NT2/D1 (cell line): Measurements from ENCODE around the gene PPFIA1.
"Not testable (repeated sequence)": the region's sequence is repeated elsewhere in the genome, so short reads cannot be mapped to it uniquely, and the experiment has no call there.

Source experiments
- DNase-seq: peaks from one replicate; pipeline ENCODE4 v3.0.0-alpha.2; 2011; ENCODE audit warnings: low read depth, low spot score
- H3K27me3 ChIP-seq: 2 replicates; pipeline ENCODE4 v1.6.0; 2011; ENCODE audit warnings: mild to moderate bottlenecking; ENCODE audit not compliant: insufficient read length, insufficient read depth
- H3K36me3 ChIP-seq: 2 replicates; pipeline ENCODE4 v1.6.1; 2011; ENCODE audit warnings: mild to moderate bottlenecking, low read length, mixed read lengths; ENCODE audit not compliant: insufficient read depth, insufficient read length
- H3K4me1 ChIP-seq: 2 replicates; pipeline ENCODE4 v1.5.1; 2011; ENCODE audit not compliant: insufficient read depth, insufficient read length
- H3K4me3 ChIP-seq: 2 replicates; pipeline ENCODE4 v1.5.1; 2011; ENCODE audit warnings: low read depth; ENCODE audit not compliant: insufficient read length
- H3K9ac ChIP-seq: 2 replicates; pipeline ENCODE4 v1.6.0; 2011; ENCODE audit warnings: low read depth; ENCODE audit not compliant: insufficient read length
- H3K9me3 ChIP-seq: 2 replicates; pipeline ENCODE4 v1.5.1; 2011; ENCODE audit warnings: mild to moderate bottlenecking, low read length; ENCODE audit not compliant: insufficient read depth
- SUZ12 ChIP-seq: IDR thresholded peaks from 2 replicates; pipeline ENCODE4 v1.6.1; 2011; ENCODE audit not compliant: insufficient read length, insufficient read depth; ENCODE audit errors: extremely low read depth
- YY1 ChIP-seq: IDR thresholded peaks from 2 replicates; pipeline ENCODE4 v1.6.1; 2011; ENCODE audit not compliant: insufficient read length, insufficient read depth
- ZNF274 ChIP-seq: IDR thresholded peaks from 2 replicates; pipeline ENCODE4 v1.6.1; 2011; ENCODE audit warnings: mild to moderate bottlenecking, low read depth, low read length

The PPFIA1 gene

DNA sequence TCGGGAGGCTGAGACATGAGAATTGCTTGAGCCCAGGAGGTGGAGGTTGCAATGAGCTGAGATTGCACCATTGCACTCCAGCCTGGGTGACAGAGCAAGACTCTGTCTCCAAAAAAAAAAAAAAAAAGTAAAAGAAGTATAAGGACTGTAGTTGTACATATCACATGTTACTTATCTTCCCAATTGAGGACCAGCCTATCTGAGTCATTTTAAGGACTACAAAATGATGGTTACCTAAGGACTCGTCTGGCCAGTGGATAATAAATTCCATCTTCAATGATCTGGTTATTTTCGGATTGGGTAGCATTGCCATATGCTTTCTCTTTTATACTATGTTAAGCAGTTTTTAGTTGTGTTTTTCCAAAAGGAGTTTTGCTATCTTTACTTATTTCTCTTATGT lies 55.3 kb downstream of the PPFIA1 start:
- Histone ChIP-seq H3K4me3 (no peak overlapping the region), H3K9me3 (no peaks in the 10 kb centered on the region), H3K4me1 (peaks cover 6% of the 10 kb centered on the region), H3K36me3 (peaks cover 77% of the 10 kb centered on the region), H3K27me3 (no peaks in the 10 kb centered on the region), H3K9ac (no peak overlapping the region)
- TF ChIP-seq YY1 = no peak
- no peak for TF ChIP-seq SUZ12
- no peak for TF ChIP-seq ZNF274
- DNase-seq = no peak

DNA sequence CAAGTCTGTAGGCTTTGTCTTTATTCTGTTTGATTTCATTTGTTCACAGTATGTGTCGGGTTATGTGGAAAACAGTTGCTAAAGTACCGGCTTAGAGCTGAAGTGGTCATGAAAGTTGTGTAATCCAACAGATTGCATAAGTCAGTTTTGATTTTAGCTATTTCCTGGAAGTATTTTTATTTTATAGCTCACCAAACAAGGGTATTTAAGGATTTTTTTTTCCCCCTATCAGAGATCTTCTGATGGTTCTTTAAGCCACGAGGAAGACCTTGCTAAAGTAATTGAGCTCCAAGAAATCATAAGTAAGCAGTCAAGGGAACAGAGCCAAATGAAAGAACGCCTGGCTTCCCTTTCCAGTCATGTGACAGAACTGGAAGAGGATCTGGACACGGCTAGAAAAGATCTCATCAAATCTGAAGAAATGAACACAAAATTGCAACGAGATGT lies 55.9 kb downstream of the PPFIA1 start:
- peaks cover 6% of the 10 kb centered on the region for H3K4me1 ChIP-seq
- TF ChIP-seq YY1 (no peak), SUZ12 (no peak), ZNF274 (no peak)
- H3K9ac ChIP-seq = no peak overlapping the region
- H3K27me3 ChIP-seq = no peaks in the 10 kb centered on the region
- H3K9me3 ChIP-seq = no peaks in the 10 kb centered on the region
- H3K4me3 ChIP-seq = no peak overlapping the region
- DNase-seq = no peak
- peaks cover 77% of the 10 kb centered on the region for H3K36me3 ChIP-seq

DNA sequence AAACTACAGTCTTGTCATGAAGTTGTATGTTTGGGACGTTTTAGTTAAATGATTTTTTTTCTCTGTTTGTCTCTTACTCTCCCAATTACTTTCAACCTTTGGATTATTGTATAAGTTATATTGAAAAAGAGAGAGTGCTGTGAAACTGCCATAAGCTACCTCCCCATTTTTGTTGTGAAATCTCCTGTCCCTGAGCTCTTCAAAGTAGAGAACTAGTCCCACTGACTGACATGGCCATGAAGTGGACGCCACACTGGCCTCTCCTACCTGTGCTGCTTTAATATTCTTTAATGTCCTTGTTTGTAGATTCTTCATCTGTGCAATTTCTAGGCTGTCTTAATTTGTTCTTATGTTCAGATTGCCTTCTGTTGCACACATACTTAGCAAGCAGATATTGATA lies 56.3 kb downstream of the PPFIA1 start:
- DNase-seq = no peak
- TF ChIP-seq ZNF274 = no peak
- no peaks in the 10 kb centered on the region for H3K9me3 ChIP-seq
- H3K27me3 ChIP-seq = no peaks in the 10 kb centered on the region
- H3K4me1 ChIP-seq = peaks cover 6% of the 10 kb centered on the region
- no peak overlapping the region for H3K9ac ChIP-seq
- H3K36me3 ChIP-seq = peaks cover 80% of the 10 kb centered on the region
- H3K4me3 ChIP-seq = no peak overlapping the region

DNA sequence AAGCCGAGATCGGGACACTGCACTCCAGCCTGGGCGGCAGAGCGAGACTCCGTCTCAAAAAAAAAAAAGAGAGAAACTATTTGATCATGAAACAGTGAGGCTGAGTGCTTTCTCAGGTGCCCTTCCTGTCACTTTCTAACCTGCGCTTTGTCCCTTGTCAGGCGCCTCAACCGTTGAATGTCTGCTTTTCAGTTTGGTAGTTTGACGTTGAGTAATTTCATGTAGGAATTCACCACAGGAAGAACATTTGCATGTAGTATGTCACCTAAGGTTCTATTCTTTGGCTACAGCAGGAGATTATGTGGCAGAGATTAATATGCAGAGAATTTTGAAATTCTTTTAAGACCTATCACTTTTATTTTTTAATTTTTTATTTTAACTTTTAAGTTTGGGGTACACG lies 57.2 kb downstream of the PPFIA1 start:
- no peak overlapping the region for H3K9ac ChIP-seq
- no peaks in the 10 kb centered on the region for H3K9me3 ChIP-seq
- TF ChIP-seq SUZ12 = no peak
- TF ChIP-seq ZNF274 = no peak
- TF ChIP-seq YY1 = no peak
- no peak overlapping the region for H3K4me3 ChIP-seq
- peaks cover 81% of the 10 kb centered on the region for H3K36me3 ChIP-seq
- peaks cover 6% of the 10 kb centered on the region for H3K4me1 ChIP-seq
- no peaks in the 10 kb centered on the region for H3K27me3 ChIP-seq
- DNase-seq = no peak

DNA sequence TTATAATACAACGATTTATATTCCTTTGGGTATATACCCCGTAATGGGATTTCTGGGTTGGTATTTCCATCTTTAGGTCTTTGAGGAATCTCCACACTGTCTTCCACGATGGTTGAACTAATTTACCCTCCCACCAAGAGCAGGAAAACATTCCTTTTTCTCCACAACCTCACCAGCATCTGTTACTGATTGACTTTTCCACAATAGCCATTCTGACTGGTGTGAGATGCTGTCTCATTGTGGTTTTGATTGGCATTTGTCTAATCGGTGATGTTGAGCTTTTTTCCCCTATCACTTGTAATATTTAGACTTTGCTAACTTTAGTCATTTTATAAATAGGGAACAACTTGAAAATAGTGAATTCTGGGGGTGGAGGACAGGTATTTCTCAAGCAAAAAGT lies 58.1 kb downstream of the PPFIA1 start:
- H3K4me1 ChIP-seq = no peaks in the 10 kb centered on the region
- TF ChIP-seq ZNF274 (no peak), YY1 (no peak), SUZ12 (no peak)
- H3K27me3 ChIP-seq = no peaks in the 10 kb centered on the region
- H3K9ac ChIP-seq = no peak overlapping the region
- H3K36me3 ChIP-seq = peaks cover 83% of the 10 kb centered on the region
- H3K9me3 ChIP-seq = no peaks in the 10 kb centered on the region
- no peak overlapping the region for H3K4me3 ChIP-seq
- no peak for DNase-seq

DNA sequence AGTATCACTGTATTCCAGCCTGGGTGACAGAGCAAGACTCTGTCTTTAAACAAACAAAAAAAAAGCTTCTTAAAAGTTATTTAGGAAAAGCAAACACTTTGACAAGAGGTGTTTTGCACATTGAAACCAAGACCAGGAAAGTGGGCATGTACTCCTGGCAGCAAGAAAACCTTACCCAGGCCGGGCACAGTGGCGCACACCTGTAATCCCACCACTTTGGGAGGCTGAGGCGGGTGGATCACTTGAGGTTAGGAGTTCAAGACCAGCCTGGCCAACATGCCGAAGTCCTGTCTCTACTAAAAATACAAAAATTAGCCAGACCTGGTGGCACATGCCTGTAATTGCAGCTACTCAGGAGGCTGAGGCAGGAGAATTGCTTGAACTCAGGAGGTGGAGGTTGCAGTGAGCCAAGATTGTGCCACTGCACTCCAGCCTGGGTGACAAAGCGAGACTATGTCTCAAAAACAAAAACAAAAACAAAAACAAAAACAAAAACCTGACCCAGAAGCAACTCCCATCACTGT lies 60.9 kb downstream of the PPFIA1 start:
- peaks cover 88% of the 10 kb centered on the region for H3K36me3 ChIP-seq
- H3K9me3 ChIP-seq = not testable (repeated sequence)

DNA sequence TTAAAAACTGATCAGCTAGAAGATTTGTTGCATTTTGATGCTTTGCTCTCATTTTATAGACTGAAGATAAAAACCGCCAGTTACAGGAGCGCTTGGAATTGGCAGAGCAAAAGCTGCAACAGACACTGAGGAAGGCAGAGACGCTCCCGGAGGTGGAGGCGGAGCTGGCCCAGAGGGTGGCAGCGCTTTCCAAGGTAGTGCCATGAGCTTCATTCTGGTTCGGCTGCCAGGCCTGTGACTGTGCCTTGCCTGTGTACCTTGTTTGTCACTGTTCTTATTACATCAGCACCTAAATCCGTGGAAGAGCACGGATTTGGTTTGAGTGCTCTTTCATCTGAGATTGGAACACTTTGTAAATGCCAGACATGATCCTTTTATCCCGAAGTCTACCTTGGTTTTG lies 61.4 kb downstream of the PPFIA1 start:
- TF ChIP-seq SUZ12 (no peak), ZNF274 (no peak), YY1 (no peak)
- DNase-seq = no peak
- Histone ChIP-seq H3K27me3 (no peaks in the 10 kb centered on the region), H3K9ac (no peak overlapping the region), H3K4me3 (no peak overlapping the region), H3K36me3 (peaks cover 88% of the 10 kb centered on the region), H3K9me3 (no peaks in the 10 kb centered on the region), H3K4me1 (no peaks in the 10 kb centered on the region)

More for the DNA sequence above, 60.9 kb downstream of the PPFIA1 start:
- H3K4me3 ChIP-seq, H3K9ac ChIP-seq, H3K27me3 ChIP-seq, H3K4me1 ChIP-seq, DNase-seq: not testable (repeated sequence)

DNA sequence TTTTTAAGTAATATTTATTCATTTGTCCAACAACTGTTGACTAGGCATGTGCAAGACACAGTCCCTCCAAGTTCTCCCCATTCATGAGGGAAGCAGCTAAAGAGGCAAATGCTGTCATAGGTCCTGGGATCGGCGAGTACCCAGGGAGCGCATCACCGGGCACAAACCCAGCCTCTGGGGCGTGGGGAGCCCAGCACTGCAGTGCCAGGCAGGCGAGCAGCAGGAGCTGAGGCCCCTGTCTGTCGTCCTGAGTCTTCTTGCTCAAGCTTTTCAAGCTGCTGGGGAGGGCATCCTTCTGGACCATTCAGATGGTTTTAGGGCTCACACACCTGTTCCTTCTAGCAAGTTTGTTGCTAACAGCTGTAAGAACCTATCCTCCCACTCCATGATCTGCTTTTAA lies 62.1 kb downstream of the PPFIA1 start:
- TF ChIP-seq YY1 = no peak
- no peak for TF ChIP-seq ZNF274
- no peak for TF ChIP-seq SUZ12
- H3K27me3 ChIP-seq = no peaks in the 10 kb centered on the region
- DNase-seq = no peak
- H3K4me1 ChIP-seq = no peaks in the 10 kb centered on the region
- no peak overlapping the region for H3K4me3 ChIP-seq
- peaks cover 89% of the 10 kb centered on the region for H3K36me3 ChIP-seq
- no peaks in the 10 kb centered on the region for H3K9me3 ChIP-seq
- no peak overlapping the region for H3K9ac ChIP-seq
